Transverse colon (tissue), 4 donors: ENCODE results near the gene PTPA. TPM values are rescaled to one million over a fixed set of nuclear protein-coding genes. Genes with fewer than 3 reads are reported as not detected.

Source experiments
- DNase-seq: peaks from one replicate; pipeline ENCODE4 v3.0.0-alpha.2; 2019
- H3K27ac ChIP-seq, 4 donors: fragments of 200-600 bp; sonication (generic); 2 replicates each; pipeline ENCODE4 v1.5.1; 2016 to 2018; ENCODE audit warnings: inconsistent platforms in 4 of 4
- H3K27me3 ChIP-seq: fragments of 200-600 bp; sonication (generic); 2 replicates; pipeline ENCODE4 v1.5.1; 2017; ENCODE audit warnings: inconsistent platforms
- H3K36me3 ChIP-seq, 4 donors: fragments of 200-600 bp; sonication (generic); 2 replicates each; pipeline ENCODE4 v1.5.1; 2017 to 2019; ENCODE audit warnings: inconsistent platforms in 4 of 4
- H3K4me1 ChIP-seq, 4 donors: fragments of 200-600 bp; sonication (generic); 2 replicates each; pipeline ENCODE4 v1.5.1; 2017 to 2020; ENCODE audit warnings: inconsistent platforms in 4 of 4
- H3K4me3 ChIP-seq, 4 donors: fragments of 200-600 bp; sonication (generic); 1 replicate in 1 of 4; 2 replicates in 3 of 4; pipeline versions ENCODE4 v1.5.1 to v1.6.1; 2017 to 2019; ENCODE audit warnings: inconsistent platforms in 4 of 4
- H3K9me3 ChIP-seq, 2 donors: fragments of 200-600 bp; sonication (generic); 2 replicates each; pipeline ENCODE4 v1.5.1; 2017 to 2019; ENCODE audit warnings: inconsistent platforms in 2 of 2
- CTCF ChIP-seq, 5 experiments: fragments of 200-600 bp in 3 of 5; fragments of 450-650 bp in 2 of 5; sonication (generic) in 3 of 5; IDR thresholded peaks; 1 replicate in 2 of 5; 2 replicates in 3 of 5; pipeline ENCODE4 v1.5.1; 2016 to 2017; ENCODE audit warnings: antibody characterized with exemption in 5 of 5, inconsistent platforms in 3 of 5, mild to moderate bottlenecking in 2 of 5, moderate library complexity in 1 of 5
- EP300 ChIP-seq: sonication (generic); formaldehyde crosslinking; IDR thresholded peaks from one replicate; pipeline ENCODE4 v1.6.1; 2017; ENCODE audit warnings: antibody characterized with exemption, low read depth
- POLR2A ChIP-seq: fragments of 450-650 bp; IDR thresholded peaks from one replicate; pipeline ENCODE4 v1.6.1; 2016; ENCODE audit warnings: antibody characterized with exemption, mild to moderate bottlenecking, moderate library complexity
- POLR2AphosphoS5 ChIP-seq, 3 donors: sonication (generic); formaldehyde crosslinking; IDR thresholded peaks; one replicate each; pipeline ENCODE4 v1.6.1; 2016; ENCODE audit warnings: antibody characterized with exemption in 3 of 3
- WGBS, 2 donors: methylation state at CpG; one replicate each; pipeline ENCODE4 v1.1.5; 2018; ENCODE audit warnings: low coverage in 1 of 2; 5-methylcytosine and 5-hydroxymethylcytosine counted together
- in situ Hi-C, 4 donors: fragments of 200-750 bp; cut with MboI; loops; one replicate each; pipeline versions ENCODE4 v1.15.0 to v1.15.1; 2017; ENCODE audit warnings: low sequenced_read_pairs in 3 of 4, low pct_ligation_motif_present in 1 of 4, low pct_unique_long_range_greater_than_20kb in 1 of 4
- intact Hi-C: fragments of 100-400 bp; cut with DNase I; formaldehyde crosslinking; loops from one replicate; pipeline ENCODE4 v1.15.1; 2023; ENCODE audit warnings: low total_unique reads
- total RNA-seq, 4 donors: library from RNA; depleted of rRNA; stranded (reverse); fragments of >200 nt; gene quantifications; one replicate each; pipeline ENCODE4 v1.1.0, GENCODE V29; 2016

The PTPA gene
- total RNA-seq, 4 donors from 2014 or later, result 37.4 to 241 (median 66.5) TPM

- no peaks in the 10 kb centered on the region for H3K27me3 ChIP-seq
- in situ Hi-C loops, result no loop called here
- H3K4me1 ChIP-seq, result no peaks in the 10 kb centered on the region
- intact Hi-C loops, result no loop called here
- peaks cover 0 to 19% (median 9%) of the 10 kb centered on the region in 4 donors for H3K36me3 ChIP-seq
- no peak for TF ChIP-seq EP300
- no peak for TF ChIP-seq POLR2AphosphoS5 (IDR thresholded peaks at IDR 0.05)
- TF ChIP-seq POLR2A, result no peak
- no peak for TF ChIP-seq CTCF (IDR thresholded peaks at IDR 0.05)
- H3K9me3 ChIP-seq, result no peaks in the 10 kb centered on the region
- WGBS, 2 donors, result 97% methylated on average over 19 of the region's 21 CpGs; no CpG with 5 or more reads in 1 of the 2 donors
- H3K27ac ChIP-seq, result no peak overlapping the region
- DNase-seq, result no peak
- no peak overlapping the region for H3K4me3 ChIP-seq
Measured at GRCh38 chr9:129095170-129095667, 16.0 kb upstream of the PTPA start.

- in situ Hi-C loops, result no loop called here
- Histone ChIP-seq H3K27ac (no peak overlapping the region), H3K9me3 (no peaks in the 10 kb centered on the region), H3K36me3 (peaks cover 0 to 19% (median 8%) of the 10 kb centered on the region in 4 donors), H3K4me1 (no peaks in the 10 kb centered on the region), H3K4me3 (no peak overlapping the region), H3K27me3 (no peaks in the 10 kb centered on the region)
- DNase-seq, result no peak
- intact Hi-C loops, result no loop called here
- WGBS, 2 donors, result 89% methylated on average over 12 of the region's 12 CpGs; no CpG with 5 or more reads in 1 of the 2 donors
- TF ChIP-seq POLR2AphosphoS5 (IDR thresholded peaks at IDR 0.05), result no peak
- TF ChIP-seq CTCF (IDR thresholded peaks at IDR 0.05), result no peak
- no peak for TF ChIP-seq EP300
- no peak for TF ChIP-seq POLR2A
Measured at GRCh38 chr9:129095908-129096307, 15.3 kb upstream of the PTPA start.

GRCh38 chr9:129097671-129098306 lies 13.4 kb upstream of the PTPA start:
- Histone ChIP-seq H3K4me3 (no peak overlapping the region), H3K27ac (no peak overlapping the region), H3K27me3 (no peaks in the 10 kb centered on the region), H3K36me3 (peaks cover 0 to 19% (median 8%) of the 10 kb centered on the region in 4 donors), H3K9me3 (no peaks in the 10 kb centered on the region), H3K4me1 (peaks cover 0 to 2% (median under 1%) of the 10 kb centered on the region in 4 donors)
- in situ Hi-C loops (no loop called here), intact Hi-C loops (no loop called here)
- no peak for DNase-seq
- no peak for TF ChIP-seq POLR2A
- no peak for TF ChIP-seq EP300
- TF ChIP-seq CTCF (IDR thresholded peaks at IDR 0.05), result no peak
- TF ChIP-seq POLR2AphosphoS5 (IDR thresholded peaks at IDR 0.05), result no peak
- WGBS, 2 donors, result 90 to 93% methylated on average over 2 to 7 of the region's 16 CpGs

- Histone ChIP-seq H3K27me3 (no peaks in the 10 kb centered on the region), H3K36me3 (peaks cover 0 to 19% (median 8%) of the 10 kb centered on the region in 4 donors), H3K4me1 (peaks cover 0 to 7% (median 3%) of the 10 kb centered on the region in 4 donors), H3K27ac (no peak overlapping the region), H3K9me3 (no peaks in the 10 kb centered on the region), H3K4me3 (no peak overlapping the region)
- WGBS, 2 donors, result 89% methylated on average over 8 of the region's 11 CpGs; no CpG with 5 or more reads in 1 of the 2 donors
- DNase-seq, result no peak
- in situ Hi-C loops (no loop called here), intact Hi-C loops (no loop called here)
- TF ChIP-seq EP300 (no peak), CTCF (IDR thresholded peaks at IDR 0.05) (no peak), POLR2A (no peak), POLR2AphosphoS5 (IDR thresholded peaks at IDR 0.05) (no peak)
Measured at GRCh38 chr9:129098328-129098727, 12.9 kb upstream of the PTPA start.
